Kidney (tissue), 14 donors: ENCODE results near the gene CLMN. TPM values are rescaled to one million over a fixed set of nuclear protein-coding genes. Genes with fewer than 3 reads are reported as not detected.

Source experiments
- DNase-seq, 5 donors: peaks; one replicate each; pipeline ENCODE4 v3.0.0-alpha.2; 2013 to 2020
- FAIRE-seq: peaks from 2 replicates; lab custom pipeline; 2012; peaks lifted over from hg19 to GRCh38; lab: Jason Lieb, UNC
- H3K27ac ChIP-seq, 2 donors: one replicate each; pipeline ENCODE4 v1.7.0; 2013; ENCODE audit warnings: low read depth in 2 of 2, low read length in 2 of 2, inconsistent platforms in 1 of 2
- H3K27me3 ChIP-seq: one replicate; pipeline ENCODE4 v1.7.1; 2013; ENCODE audit warnings: low read length, inconsistent platforms; ENCODE audit not compliant: control insufficient read depth, insufficient read depth
- H3K36me3 ChIP-seq, 3 donors: one replicate each; pipeline versions ENCODE4 v1.7.0 to v1.7.1; 2013; ENCODE audit warnings: low read length in 3 of 3, control low read depth in 1 of 3, inconsistent platforms in 1 of 3; ENCODE audit not compliant: insufficient read depth in 3 of 3, control insufficient read depth in 2 of 3
- H3K4me1 ChIP-seq, 3 donors: one replicate each; pipeline versions ENCODE4 v1.7.0 to v1.7.1; 2013; ENCODE audit warnings: low read length in 3 of 3, inconsistent platforms in 1 of 3, low read depth in 1 of 3; ENCODE audit not compliant: control insufficient read depth in 2 of 3, insufficient read depth in 2 of 3
- H3K4me3 ChIP-seq, 3 donors: one replicate each; pipeline versions ENCODE4 v1.7.0 to v1.8.1; 2013; ENCODE audit warnings: low read length in 3 of 3, control low read depth in 1 of 3, inconsistent platforms in 1 of 3
- H3K9ac ChIP-seq, 3 donors: one replicate each; pipeline versions ENCODE4 v1.7.0 to v1.7.1; 2013; ENCODE audit warnings: low read length in 3 of 3, control low read depth in 1 of 3, inconsistent platforms in 1 of 3
- H3K9me3 ChIP-seq, 3 donors: one replicate each; pipeline versions ENCODE4 v1.7.0 to v1.7.1; 2013; ENCODE audit warnings: low read length in 3 of 3, control low read depth in 1 of 3, inconsistent platforms in 1 of 3; ENCODE audit not compliant: control insufficient read depth in 2 of 3, insufficient read depth in 1 of 3
- intact Hi-C: fragments of 100-400 bp; cut with DNase I; formaldehyde crosslinking; loops from one replicate; pipeline ENCODE4 v1.11.1; 2022
- polyA plus RNA-seq: library from polyadenylated mRNA; stranded (reverse); fragments of 350-450 nt; fragmentation: Illumina TruSeq; extraction: RNeasy Lipid Tissue Mini Kit (QIAGEN cat#74804); gene quantifications from one replicate; pipeline ENCODE4 v1.2.3, GENCODE V29; 2014; ENCODE audit warnings: low read depth, low replicate concordance; ENCODE audit not compliant: insufficient read depth
- total RNA-seq: library from RNA; stranded (reverse); fragmentation: NEBNext Ultra II Directional; extraction: Animal tissue kit (Norgen Biotek cat#: 25700); gene quantifications from one replicate; pipeline ENCODE4 v1.2.1, GENCODE V29; 2021
- TF ChIP-seq, protein P1 (sequence below): IDR thresholded peaks from 3 replicates; pipeline ENCODE4 v1.5.1; 2012; ENCODE audit warnings: mild to moderate bottlenecking, moderate library complexity, borderline replicate concordance; ENCODE audit not compliant: insufficient read depth; ENCODE audit errors: extremely low read depth
- donor health status: control.
- donor health status: control.
- donor health status: control.
- donor health status: control.
- donor health status: control.
- donor health status: DM: yes; HTN: yes; CAD: no.
- donor health status: Normal renal cell carcinoma (clear cell type).

CLMN gene
- total and polyA plus RNA-seq, 2 donors from 2014 or later: 33.1 to 151 TPM

DNA sequence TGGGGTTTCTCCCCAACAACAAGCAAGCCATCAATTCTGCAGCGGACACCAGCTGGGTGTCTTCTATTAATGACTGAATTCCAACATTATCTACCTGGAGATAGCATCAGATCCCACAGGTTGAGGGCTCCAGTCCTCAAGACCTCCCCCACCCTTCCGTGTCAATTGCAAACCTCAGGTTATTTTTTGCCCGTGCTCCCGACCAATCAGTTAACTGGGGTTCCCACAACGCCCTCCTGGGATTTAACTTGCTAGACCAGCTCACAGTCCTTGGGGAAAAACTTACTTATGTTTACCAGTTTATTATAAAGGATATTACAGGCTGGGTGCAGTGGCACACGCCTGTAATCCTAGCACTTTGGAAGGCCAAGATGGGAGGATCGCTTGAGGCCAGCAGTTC, 172.1 kb downstream of the CLMN start:
- TF ChIP-seq, protein P1, sequence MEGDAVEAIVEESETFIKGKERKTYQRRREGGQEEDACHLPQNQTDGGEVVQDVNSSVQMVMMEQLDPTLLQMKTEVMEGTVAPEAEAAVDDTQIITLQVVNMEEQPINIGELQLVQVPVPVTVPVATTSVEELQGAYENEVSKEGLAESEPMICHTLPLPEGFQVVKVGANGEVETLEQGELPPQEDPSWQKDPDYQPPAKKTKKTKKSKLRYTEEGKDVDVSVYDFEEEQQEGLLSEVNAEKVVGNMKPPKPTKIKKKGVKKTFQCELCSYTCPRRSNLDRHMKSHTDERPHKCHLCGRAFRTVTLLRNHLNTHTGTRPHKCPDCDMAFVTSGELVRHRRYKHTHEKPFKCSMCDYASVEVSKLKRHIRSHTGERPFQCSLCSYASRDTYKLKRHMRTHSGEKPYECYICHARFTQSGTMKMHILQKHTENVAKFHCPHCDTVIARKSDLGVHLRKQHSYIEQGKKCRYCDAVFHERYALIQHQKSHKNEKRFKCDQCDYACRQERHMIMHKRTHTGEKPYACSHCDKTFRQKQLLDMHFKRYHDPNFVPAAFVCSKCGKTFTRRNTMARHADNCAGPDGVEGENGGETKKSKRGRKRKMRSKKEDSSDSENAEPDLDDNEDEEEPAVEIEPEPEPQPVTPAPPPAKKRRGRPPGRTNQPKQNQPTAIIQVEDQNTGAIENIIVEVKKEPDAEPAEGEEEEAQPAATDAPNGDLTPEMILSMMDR: no peak
- no peak overlapping the region for H3K9ac ChIP-seq
- H3K4me3 ChIP-seq: no peak overlapping the region
- no peak for DNase-seq
- H3K4me1 ChIP-seq: peaks cover 0 to 16% (median 6%) of the 10 kb centered on the region in 3 donors
- H3K27ac ChIP-seq: no peak overlapping the region
- H3K27me3 ChIP-seq: no peaks in the 10 kb centered on the region
- FAIRE-seq: no peak
- H3K9me3 ChIP-seq: peaks cover 0 to 8% (median 0%) of the 10 kb centered on the region in 3 donors
- H3K36me3 ChIP-seq: peaks cover 0 to 2% (median 0%) of the 10 kb centered on the region in 3 donors
- intact Hi-C loops: no loop called here

DNA sequence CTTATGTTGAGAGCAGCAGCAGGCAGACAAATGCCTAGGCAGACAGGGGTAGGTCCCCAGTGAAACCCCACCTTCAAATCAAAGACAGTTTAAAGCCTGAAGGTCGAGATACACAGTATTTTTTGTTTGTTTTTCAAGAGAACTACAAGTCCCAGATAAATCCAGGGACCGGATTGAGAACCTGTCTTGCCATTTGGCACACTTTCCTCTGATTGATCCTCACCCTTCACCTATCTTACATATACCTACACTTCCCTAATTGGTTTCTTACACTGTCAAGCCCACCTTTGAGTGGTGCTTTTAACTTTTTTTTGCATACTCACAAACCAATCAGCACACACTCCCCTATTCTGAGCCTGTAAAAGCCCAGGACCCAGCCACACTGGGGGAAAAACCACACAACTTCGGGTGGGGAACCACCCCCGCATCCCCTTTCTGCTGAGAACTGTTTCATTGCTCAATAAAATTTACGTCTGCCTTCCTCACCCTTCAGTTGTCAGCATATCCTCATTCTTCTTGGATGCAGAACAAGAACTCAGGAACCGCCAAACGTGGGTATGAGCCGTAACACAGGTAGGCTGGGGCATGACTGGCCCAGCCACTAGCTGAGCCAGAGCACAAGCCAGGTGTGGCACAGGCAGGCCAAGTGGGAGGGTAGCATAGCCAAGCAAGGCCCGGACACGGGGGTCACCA, 173.5 kb downstream of the CLMN start:
- DNase-seq: peak in 1 of 5 donors; percentile 81
- no peak for FAIRE-seq
- H3K9me3 ChIP-seq: peaks cover 0 to 8% (median 0%) of the 10 kb centered on the region in 3 donors
- intact Hi-C loops: no loop called here
- H3K27me3 ChIP-seq: no peaks in the 10 kb centered on the region
- H3K36me3 ChIP-seq: peaks cover 0 to 2% (median 0%) of the 10 kb centered on the region in 3 donors
- peaks cover 0 to 11% (median 2%) of the 10 kb centered on the region in 3 donors for H3K4me1 ChIP-seq
- no peak overlapping the region for H3K4me3 ChIP-seq
- H3K27ac ChIP-seq: no peak overlapping the region
- TF ChIP-seq, protein P1: no peak
- H3K9ac ChIP-seq: no peak overlapping the region

DNA sequence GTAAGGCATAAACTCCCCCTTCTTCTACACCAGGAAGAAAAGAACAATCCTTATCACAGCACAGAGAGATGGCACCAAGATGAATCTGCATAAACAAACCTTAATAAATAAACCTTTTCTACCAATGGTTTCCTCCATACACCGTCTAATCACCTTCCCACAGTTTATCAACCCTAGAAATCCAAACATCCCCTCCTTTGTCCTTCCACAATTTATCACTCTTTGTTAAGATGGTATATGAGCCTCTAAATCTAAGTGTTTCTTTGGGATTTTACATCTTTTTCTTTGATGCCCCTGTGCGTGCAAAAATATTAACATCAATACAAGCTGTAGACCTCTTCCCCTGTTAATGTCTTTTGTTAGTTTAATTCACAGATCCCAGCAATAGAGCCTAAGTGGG, 174.9 kb downstream of the CLMN start:
- Histone ChIP-seq H3K27ac (no peak overlapping the region), H3K27me3 (no peaks in the 10 kb centered on the region), H3K4me1 (peaks cover 0 to 19% (median 2%) of the 10 kb centered on the region in 3 donors), H3K9ac (no peak overlapping the region), H3K9me3 (peaks cover 0 to 8% (median 0%) of the 10 kb centered on the region in 3 donors), H3K4me3 (no peak overlapping the region), H3K36me3 (peaks cover 0 to 2% (median 0%) of the 10 kb centered on the region in 3 donors)
- TF ChIP-seq, protein P1: no peak
- FAIRE-seq: no peak
- no peak for DNase-seq
- intact Hi-C loops: no loop called here
